SHP77 treated with DMSO at 0.1 percent for 48 hours (cell line): ENCODE results near the gene TTC39A.
A peak's percentile ranks its signal among the peaks of the same experiment; 100 is the strongest.

ENCODE experiments used
- DNase-seq: peaks from one replicate; lab custom pipeline; 2025; lab: John Stamatoyannopoulos, UW

TTC39A gene

DNA sequence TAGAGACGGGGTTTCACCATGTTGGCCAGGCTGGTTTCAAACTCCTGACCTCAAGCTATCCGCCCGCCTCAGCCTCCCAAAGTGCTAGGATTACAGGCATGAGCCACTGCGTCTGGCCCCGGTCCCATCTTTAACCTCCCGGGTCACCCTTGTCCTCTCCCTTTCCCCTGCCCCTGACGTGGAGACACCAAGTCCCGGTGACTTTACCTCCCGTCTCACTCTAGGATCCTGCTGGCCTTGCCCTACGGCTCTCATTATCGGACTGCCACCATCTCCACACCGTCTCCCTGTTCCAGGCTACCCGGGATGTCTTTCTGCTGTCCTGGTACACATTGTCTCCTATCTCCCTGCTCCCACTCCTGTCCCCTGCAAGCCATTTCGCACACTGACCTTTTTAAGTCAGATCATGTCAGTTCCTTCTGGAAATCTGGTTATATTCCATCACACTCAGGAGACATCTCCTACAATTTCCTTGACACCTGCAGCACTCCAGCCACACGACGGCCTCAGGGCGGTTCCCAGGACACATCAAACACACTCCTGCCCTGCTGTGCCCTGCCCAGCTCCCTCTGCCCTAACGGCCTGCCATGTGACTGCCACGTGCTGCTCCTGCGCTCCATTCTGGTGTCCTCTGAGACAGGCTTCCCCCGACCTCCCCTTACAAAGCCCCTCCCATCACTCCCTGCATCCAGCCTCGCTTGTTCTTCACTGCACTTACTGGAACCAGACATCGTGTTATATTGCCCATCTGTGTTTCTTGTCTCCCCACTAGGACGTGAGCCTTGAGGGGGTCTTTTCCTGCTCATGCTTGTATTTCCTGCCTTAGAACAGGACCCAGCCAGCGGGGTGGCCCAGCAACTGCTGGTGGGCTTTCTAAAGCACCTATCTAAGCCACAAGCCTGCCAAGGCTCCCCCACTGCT, 32.7 kb downstream of the TTC39A start:
- DNase-seq: no peak

DNA sequence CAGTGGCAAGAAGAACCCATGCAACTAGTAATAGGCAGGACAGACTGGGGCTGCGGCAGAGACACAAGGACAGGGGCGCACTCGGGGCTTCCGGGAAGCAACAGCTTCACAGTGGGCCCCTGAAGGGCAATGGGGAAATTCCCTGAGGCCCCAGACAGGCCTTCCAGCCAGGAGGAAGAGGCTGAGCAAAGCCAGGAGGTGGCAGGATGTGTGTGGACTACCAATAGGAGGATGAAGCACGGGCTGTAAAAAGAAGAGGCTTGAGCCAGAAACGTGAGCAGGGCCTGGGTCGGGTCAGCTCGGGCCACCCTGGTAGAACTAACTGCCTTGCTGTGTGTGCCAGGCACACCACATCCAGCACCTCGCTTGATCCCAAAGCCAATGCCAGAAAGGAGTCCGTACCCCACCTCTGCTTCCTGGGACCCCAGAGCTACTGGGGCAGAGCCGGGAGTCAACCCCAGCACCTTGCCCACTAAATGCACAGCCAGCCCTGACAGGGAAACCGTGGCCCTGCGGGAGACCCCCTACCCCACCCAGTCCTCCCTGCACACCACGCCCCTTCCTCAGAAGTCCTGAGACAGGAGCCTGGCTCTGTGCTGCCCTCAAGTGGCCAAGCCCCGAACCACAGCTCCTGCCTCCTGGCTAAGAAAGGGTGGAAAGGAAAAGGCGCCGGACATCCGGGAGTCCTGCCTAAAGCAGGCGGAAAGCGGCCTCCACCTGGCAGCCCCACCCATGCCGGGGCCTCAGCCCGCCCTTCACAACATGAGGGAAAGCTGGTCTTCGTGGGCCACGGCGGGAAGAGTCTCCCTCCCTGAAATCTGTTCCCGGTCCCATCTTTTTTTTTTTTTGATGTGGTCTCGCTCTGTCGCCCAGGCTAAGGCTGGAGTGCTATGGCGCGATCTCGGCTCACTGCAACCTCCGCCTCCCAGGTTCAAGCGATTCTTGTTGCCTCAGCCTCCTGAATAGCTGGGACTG, 33.7 kb downstream of the TTC39A start:
- DNase-seq: peak; percentile 71

DNA sequence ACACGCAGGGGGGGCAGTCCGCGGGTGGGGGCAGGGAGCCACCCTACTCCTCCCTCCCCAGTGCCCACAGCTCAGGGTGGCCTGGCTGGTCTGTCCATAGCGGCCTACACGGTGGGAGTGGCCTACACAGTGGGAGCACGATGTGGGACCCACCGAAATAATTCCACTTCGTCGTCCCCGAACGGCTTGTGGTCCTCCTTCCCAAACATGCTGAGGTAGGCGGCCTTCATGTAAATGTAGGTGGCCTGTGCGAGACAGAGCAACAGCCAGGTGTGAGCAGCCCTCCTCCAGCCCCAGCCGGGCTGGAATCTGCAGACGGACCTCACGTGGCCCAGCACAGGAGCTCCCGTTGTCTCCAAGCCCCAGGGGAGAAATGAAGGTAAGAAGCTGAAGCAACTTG, 34.4 kb downstream of the TTC39A start:
- no peak for DNase-seq

DNA sequence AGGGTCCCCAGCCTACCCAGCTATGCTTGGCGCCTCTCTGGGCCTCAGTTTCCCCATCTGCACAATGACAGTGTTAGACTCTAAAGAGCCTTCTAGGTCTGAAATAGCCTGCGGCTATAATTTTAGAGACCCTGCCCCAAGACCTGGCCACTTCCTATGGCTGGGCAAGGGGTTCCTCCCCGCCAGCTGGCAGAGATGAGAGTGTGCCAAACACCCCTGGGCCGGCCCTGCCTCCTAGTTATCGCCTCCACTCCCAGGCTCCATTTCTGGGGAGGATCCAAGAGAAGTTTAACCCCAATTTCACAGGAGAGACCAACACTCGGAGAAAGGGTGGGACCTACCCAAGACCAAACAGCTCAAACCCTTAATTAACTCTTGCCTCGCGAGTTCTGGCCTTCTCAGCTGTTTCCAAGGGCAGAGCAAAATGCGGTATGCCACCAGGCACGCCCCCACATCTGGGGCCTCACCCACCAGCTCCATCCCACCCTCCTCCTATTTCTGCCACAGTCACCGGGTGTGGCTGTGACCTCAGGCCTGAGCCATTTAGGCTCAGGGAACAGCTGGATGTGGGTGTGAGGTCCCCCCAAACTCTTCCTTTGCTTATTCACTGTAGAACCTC, 35.7 kb downstream of the TTC39A start:
- no peak for DNase-seq

DNA sequence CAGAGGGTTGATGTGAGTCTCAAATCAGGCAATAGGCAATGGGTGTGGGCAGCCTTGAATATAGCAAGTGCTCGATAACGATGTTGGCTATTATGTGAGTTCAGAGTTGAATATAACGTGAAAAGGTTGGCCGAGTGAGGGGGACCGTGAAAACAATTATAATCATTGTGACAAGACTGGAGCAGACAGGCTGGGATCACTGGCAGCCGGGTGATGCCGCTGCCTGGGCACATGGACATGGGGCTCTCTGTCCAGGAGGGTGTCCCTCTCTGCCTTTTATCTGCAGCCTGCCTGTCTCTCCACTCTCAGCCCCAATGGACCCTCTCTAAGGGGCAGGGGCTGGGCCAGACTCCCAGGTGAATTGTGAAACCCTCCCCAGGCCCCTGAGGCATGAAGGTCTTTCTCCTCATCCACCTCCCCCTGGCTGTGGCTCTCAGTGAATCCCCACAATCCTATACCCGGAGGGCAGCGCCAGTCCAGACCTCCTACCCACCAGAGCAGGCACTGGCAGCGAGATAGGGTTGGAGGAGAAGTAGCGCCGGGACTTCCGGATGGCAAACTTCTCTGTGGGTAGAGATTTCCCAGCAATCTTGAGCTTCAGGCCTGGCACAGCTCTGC, 36.4 kb downstream of the TTC39A start:
- no peak for DNase-seq

DNA sequence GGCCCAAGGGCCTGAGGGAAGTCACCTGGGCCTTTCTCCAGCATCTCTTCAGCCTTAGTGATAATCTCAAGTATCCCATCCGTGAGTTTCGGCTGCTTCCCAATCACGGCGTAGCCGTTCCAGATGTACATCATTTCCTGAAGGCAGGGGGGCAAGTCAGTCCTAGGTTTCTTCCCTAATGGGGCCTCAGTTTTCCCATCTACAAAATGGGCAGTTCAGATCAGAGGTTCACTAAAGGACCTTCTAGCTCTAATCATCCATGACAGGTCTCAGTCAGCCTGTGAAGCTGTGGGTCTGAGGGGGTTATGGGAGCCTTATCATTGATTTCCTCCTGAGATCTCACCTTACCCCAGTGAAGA, 39.9 kb downstream of the TTC39A start:
- DNase-seq: no peak

DNA sequence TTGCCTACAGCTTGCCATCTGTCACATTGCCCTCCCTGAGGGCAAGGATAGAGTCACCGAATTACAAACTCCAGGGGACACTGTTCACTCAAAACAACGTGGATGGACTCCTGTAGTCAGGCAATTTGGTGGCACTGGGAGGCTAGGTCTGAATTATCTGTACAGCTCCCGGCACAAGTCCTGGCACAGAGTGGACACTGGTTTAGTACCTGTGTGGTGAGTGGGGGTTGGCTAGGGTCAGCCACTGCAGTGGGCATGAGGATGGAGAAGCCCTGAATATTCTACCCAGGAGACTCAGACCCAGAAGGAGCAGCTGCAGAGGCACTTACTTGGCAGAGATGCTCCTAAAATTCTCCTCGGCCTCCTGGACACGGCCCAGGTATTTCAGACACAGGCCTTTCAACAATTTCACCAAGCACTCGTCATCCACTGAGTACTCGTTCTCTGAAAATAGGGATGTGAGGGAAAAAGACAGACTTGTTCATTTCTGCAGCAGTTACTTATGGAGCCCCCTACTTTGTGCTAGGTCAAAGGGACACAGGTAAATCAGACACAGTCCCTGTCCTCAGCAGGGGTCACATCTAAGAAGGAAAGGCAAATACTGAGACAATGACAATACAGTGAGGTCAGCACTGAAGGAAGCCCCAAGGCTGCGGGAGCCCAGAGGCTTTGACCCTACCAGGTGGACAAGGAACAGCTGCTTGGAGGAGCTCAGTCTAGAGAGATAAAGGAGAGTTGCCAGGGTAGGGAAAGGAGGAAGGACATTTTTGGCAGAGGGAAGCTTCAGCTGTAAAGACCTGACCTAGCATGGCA, 40.5 kb downstream of the TTC39A start:
- DNase-seq: no peak

DNA sequence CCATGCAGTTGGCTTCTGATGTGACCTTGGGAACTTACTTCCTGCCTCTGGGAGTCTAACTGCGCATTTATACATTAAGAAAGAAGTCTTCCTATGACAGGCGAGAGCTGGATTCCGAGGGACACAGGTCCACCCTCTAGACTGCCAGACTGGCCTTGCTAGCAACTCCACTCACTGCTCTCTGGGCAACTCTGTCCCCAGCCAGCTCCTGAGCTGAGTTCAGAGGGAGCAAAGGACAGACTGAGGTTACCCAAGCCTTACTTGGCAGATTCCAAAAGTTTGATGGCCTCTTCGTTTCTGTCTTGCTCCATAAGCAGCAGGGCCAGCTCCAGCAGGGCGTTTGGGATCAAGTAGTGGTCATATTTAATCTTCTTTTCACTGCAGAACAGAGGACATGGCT, 41.8 kb downstream of the TTC39A start:
- no peak for DNase-seq

DNA sequence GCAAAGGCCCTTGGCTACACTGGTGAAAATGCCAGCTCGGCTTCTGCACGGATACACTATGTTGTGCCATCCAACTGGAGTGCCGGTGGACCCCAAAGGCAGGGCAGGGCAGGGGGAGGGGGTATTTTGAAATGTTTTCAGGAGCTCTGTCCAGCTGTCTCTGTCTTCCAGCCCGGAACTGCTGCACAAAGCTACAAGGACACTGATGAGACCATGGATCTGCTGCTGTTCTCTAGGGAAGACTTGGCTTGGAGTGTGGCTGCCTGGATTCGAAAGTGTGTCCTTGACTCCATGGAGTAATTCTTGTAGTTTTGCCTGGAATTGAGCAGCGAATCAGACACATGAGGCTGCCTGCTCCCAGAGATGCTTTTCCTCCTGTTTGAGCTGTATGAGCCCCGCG, 42.4 kb downstream of the TTC39A start:
- no peak for DNase-seq

DNA sequence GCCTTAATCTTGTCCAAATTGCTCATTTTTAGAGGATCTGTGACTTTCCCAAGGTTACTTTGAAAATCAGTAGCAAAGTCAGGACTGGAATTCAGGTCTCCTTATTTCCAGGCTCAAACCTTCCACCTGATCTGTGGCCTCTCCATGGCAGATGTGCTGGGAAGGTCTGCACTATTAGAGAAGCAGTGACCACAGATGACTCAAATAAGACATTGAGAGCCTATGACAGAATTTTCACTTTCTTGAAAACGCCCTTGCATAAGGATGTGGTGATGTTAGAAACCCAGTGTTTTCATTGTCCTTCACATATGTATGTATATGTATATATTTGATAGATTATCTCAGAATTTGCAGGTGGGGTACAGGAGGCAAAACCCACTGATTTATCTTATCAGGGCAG, 45.3 kb downstream of the TTC39A start:
- no peak for DNase-seq

DNA sequence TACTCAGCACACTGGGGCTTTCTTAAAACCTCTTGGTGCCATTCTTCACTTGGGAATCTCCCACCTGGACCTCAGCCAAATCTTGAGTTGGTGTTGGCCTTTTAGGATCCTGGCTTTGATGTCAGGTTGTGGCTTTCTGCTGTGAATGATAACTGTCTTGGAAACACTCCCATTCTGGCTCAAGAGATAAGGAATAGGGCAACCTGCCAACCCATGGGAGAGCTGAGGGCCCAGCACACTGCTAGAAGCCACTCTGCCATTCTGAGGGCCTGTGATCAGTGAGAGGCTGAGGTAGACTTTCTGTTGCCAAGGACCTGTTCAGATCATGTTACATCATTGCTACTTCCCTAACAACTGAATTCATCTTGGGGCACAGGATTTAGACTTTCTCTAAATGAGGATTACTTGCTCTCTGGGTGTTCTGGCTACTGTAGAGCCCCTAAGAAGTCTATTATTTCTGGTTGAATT, 45.8 kb downstream of the TTC39A start:
- DNase-seq: no peak

DNA sequence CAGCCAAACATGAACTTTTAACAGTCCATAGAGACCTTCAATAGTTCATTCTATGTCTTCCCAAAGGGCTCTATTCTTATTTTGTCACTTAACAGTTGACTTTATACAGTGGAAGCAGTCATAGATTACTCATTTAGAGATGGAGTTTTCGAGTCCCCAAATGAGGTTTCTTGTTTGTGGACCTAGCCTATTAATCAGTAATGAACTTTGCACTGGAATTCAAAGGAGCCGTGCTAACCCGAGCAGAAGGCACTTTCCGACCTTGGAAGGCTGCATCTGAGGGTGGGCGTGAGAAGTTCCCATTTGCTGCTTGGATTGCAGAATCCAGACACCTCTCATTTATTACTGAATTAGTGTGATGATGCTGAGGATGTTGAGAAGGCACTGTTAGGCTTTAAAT, 46.4 kb downstream of the TTC39A start:
- no peak for DNase-seq

DNA sequence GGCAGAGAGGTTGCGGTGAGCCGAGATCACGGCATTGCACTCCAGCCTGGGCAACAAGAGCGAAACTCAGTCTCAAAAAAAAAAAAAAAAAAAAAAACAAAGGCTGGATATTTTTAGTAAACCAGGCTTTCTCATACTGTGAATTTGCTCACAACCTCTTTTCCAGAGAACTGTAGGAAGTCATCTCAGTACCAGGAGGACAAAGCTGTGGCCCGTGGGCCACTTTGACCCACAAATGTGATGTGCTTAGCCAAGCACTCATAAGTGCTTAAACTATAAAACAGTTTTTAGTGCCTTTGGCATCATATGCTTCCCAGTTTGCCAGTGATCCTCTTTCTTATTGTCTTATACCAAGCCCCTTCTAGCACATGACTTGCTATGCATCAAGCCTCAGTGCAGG, 47.8 kb downstream of the TTC39A start:
- no peak for DNase-seq

DNA sequence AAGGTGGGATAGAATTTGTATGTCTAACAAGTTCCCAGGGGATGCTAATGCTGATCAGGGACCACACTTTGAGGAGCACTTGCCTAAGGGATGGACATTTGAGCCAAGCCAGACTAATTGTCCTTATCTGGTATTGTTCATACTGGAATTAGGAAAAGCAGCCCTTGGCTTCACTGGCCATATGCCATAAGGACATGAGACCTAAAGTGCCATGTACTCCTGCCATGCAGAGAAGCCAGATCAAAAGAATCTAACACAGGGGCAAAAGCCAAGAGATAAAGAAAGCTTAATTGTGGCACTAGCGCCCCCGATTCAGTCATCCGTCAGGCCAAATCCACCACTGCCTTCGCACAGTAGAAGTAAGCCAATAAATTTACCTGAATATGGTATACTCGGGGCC, 48.6 kb downstream of the TTC39A start:
- DNase-seq: no peak

DNA sequence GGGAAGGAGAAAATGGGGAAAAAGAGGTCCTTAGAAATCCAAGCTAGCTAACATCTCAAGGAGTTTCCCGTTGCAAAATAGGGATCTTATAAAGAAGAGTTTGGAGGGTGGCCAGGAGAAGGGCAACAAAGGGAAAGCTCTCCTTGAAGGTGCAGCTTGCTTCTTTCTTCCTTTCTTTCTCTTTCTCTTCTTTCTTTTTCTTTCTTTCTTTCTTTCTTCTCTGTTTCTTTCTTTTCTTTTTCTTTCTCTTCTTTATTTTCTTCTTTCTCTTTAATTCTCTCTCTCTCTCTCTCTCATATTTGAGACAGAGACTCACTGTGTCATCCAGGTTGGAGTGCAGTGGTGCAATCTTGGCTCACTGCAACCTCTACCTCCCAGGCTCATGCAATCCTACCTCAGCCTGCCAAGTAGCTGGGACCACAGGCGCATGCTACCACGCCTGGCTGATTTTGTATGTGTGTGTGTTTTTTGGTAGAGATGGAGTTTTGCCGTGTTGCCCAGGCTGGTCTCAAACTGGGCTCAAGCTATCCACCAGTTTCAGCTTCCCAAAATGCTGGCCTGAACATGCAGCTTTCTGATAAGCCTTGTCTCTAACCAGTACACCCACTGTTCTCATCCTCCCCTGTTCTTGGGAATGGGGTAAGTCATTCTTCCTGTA, 49.9 kb downstream of the TTC39A start:
- DNase-seq: no peak

DNA sequence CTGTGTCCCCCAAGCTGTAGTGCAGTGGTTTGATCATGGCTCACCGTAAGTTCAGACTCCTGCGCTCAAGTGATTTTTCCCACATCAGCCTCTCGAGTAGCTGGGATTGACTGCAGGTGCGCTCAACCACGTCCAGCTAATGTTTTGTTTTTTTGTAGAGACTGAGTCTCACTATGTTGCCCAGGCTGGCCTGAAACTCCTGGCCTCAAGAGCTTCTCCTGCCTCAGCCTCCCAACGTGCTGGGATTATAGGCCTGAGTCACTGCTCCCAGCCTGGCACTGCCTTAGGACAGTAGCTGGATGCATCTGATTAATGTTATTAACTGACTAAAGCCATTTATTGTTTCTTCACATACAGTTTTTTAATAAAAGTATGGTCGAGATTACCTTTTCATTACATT, 54.1 kb downstream of the TTC39A start:
- no peak for DNase-seq

DNA sequence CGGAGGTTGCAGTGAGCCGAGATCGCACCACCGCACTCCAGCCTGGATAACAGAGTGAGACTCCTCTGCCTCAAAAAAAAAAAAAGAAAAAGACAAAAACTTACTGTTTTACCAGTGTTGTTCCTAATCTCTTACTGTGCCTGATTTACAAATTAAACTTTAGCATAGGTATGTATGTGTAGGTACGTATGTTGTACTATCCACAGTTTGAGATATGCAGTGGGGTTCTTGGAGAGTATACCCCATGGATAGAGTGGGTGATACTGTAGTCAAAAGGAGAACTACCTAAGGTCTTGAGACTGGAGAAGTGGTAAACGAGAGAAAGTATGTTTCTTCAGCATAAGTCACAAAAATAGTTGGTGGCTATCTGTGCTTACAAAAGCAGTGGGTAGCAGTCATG, 55.7 kb downstream of the TTC39A start:
- no peak for DNase-seq

DNA sequence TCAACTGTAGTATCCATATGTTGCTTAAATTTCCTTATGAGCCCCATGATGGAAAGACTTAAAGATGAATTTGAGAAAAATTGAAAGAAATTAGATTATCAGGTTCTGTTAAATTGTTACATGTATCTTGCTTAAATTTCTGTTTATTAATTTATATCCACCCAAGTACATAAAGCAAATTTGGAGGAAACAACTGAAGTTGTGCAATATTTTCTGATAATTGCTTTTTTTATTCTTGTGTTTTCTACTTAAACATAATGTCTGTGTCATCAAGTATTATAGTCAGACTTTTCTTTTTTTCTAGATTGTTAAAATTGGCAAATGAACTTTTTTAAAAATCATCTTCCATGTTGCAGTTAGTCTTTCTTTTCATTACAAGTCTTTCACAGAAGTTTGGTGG, 57.4 kb downstream of the TTC39A start:
- no peak for DNase-seq

DNA sequence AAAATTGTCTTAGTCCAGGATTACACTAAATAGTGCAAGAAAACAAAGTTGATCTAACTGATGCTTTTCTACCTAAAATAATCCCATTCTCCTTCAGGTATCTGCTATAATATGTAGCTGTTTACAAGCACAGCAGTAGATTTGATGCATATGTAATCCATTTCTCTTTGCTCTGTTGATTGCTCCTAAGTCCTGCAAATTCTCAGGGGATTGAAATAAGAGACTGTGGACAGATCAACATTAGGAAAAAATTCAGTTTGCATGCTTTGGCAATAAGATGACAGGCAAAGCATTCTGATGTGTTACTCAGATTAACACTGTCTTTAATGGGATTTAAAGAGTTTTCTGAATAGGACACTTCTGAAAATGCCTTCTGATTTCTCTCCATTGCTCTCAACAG, 59.6 kb downstream of the TTC39A start:
- no peak for DNase-seq

DNA sequence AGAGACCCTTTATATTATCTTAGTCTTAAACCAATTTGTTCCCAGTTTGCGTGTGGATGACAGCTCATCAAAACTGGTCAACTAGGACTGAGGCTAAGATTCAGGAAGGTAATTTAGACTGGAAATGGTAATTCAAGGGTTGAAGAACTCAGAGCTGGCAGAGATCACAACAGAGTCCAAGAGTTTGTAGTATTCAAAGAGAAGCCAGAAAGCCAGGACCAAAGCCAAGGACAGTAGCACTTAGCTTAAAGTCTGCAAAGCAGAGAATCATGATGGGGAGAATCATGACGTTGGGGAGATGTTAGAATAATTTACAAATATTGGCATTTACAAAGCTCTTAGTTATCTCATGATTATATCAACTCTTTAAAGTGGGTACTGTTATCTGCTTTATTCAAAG, 61.7 kb downstream of the TTC39A start:
- no peak for DNase-seq

DNA sequence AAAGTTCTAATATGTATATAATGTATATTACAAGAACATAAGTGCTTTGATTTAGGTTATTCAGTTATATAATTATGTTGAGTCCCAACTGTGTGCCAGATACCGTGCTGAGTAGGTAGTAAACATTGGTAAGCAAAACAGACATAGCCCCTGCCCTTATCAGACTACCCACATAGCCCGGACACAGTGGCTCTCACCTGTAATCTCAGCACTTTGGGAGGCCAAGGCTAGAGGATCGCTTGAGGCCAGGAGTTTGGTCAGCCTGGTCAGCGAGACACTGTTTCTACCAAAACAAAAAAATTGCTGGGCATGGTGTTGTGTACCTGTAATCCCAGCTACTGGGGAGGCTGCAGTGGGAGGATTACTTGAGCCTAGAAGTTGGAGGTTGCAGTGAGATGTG, 63.6 kb downstream of the TTC39A start:
- no peak for DNase-seq
